Panc1 (cell line): Measurements from ENCODE around the gene CIAO2B.

Experiments used
- CTCF ChIP-seq: fragments of 450-650 bp; IDR thresholded peaks from 2 replicates; pipeline ENCODE4 v1.5.1; 2017; ENCODE audit warnings: mild to moderate bottlenecking
- TCF7L2 ChIP-seq: IDR thresholded peaks from 2 replicates; pipeline ENCODE4 v1.6.1; 2011; ENCODE audit warnings: mild to moderate bottlenecking, low read depth, low read length, inconsistent platforms
- TF ChIP-seq, protein P1 (sequence below), 2 experiments: IDR thresholded peaks; 2 replicates each; pipeline ENCODE4 v1.6.1; 2011 to 2012; ENCODE audit warnings: low read depth in 2 of 2, control low read depth in 1 of 2, low read length in 1 of 2, mild to moderate bottlenecking in 1 of 2, moderate library complexity in 1 of 2; ENCODE audit not compliant: insufficient read depth in 1 of 2

DNA sequence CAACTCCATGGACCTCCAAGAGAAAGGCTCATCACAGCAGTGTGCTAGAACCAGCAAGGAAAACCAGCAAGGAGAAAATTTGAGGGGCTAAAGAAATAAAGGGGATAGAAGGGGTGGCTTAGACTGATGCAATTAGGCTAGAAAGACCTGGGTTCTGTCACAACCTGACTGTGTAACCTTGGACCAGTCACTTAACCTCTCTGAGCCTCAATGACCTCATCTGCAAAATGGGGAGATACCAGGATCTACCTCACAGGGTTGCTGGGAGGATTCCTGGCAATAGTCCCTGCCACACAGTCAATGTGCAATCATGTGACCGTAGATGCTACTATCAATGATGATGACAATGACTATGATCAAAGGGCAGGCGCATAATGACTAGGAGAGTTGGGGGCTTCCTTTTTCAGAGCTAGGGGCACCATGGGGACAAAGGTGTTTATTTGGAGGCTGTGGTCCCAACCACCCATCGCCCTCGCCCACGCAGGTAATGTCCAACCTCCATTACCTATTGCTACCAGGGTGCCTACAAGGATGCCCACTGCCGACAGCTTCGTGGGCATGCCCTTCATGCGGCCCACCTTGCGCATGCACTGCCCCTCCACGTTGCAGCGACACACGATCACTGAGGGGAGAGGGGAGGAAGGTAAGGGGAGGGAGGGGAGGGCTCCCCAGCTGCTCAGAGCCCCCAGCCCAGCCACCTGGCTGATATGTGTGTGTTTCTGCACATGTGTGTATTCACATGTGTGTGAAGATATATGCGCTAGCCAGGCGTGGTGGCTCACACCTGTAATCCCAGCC lies 25.2 kb downstream of the CIAO2B start:
- TF ChIP-seq CTCF (no peak), TCF7L2 (no peak)
- TF ChIP-seq, protein P1, sequence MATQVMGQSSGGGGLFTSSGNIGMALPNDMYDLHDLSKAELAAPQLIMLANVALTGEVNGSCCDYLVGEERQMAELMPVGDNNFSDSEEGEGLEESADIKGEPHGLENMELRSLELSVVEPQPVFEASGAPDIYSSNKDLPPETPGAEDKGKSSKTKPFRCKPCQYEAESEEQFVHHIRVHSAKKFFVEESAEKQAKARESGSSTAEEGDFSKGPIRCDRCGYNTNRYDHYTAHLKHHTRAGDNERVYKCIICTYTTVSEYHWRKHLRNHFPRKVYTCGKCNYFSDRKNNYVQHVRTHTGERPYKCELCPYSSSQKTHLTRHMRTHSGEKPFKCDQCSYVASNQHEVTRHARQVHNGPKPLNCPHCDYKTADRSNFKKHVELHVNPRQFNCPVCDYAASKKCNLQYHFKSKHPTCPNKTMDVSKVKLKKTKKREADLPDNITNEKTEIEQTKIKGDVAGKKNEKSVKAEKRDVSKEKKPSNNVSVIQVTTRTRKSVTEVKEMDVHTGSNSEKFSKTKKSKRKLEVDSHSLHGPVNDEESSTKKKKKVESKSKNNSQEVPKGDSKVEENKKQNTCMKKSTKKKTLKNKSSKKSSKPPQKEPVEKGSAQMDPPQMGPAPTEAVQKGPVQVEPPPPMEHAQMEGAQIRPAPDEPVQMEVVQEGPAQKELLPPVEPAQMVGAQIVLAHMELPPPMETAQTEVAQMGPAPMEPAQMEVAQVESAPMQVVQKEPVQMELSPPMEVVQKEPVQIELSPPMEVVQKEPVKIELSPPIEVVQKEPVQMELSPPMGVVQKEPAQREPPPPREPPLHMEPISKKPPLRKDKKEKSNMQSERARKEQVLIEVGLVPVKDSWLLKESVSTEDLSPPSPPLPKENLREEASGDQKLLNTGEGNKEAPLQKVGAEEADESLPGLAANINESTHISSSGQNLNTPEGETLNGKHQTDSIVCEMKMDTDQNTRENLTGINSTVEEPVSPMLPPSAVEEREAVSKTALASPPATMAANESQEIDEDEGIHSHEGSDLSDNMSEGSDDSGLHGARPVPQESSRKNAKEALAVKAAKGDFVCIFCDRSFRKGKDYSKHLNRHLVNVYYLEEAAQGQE (IDR thresholded peaks at IDR 0.05; ENCODE audit: insufficient read depth in 1 of 2, low read depth in 2 of 2, low read length in 1 of 2), result no peak
